Right renal cortex interstitium (tissue), 3 donors: ENCODE data around the gene ERC1. TPM values are rescaled to one million over a fixed set of nuclear protein-coding genes. Genes with fewer than 3 reads are reported as not detected.
"Not testable (repeated sequence)": the region's sequence is repeated elsewhere in the genome, so short reads cannot be mapped to it uniquely, and the experiment has no call there.

Experiments used
- DNase-seq, 3 donors: peaks; one replicate each; pipeline ENCODE4 v3.0.0-alpha.2; 2013; ENCODE audit warnings: low read depth in 3 of 3, low spot score in 2 of 3
- polyA plus RNA-seq, 3 donors: library from polyadenylated mRNA; unstranded; fragments of 120-200 nt; gene quantifications; one replicate each; pipeline ENCODE4 v1.2.1, GENCODE V29; 2013; ENCODE audit not compliant: insufficient read length in 3 of 3

ERC1 gene
- polyA plus RNA-seq, 3 donors, result 39.5 to 44.9 (median 40.3) TPM

DNA sequence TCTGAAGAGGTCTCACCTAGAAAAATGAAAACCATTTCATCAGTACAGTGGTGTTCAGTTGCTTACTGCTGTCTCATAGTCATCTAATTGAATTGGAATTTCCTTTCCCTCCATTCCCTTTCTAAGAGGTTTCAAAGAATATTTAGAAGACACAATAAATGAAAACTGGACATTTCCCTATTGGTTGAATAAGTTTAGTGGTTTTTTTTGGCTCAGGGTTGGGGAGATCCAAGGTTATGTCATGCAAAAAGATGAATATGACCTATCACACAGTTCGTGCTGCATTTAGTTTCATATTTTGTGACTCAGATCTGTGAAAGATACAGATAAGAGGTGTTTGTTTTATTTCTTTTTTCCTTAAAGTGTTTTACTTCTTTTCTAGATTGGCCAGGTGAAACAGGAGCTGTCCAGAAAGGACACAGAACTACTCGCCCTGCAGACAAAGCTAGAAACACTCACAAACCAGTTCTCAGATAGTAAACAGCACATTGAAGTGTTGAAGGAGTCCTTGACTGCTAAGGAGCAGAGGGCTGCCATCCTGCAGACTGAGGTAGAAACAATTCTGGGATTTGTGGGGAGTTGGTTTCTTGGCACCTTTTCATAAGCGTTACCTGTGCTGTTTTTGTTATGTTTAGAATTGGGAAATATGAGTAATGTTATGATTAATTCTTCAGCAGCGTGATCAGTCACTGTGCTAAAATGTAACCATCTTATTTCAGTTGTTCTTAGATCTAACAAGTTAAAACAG, 124.6 kb downstream of the ERC1 start:
- no peak for DNase-seq

DNA sequence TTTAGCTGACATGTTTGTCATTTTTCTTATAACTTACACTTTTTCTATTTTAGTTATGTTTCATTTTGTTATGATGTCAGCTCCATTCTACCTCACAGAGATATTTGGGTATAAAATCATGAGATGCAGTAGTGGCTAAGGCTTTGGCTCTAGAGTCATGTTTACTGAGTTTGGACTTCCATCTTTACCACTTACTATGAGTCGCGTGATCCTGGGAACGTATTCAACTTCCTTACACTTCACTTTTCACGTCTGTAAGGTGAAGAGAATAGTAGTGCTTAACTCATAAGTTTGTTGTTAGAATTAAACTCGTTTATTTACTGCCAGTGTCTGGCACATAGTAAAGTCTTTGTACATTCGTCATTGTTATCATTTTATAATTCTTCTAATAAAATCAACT, 126.3 kb downstream of the ERC1 start:
- no peak for DNase-seq

DNA sequence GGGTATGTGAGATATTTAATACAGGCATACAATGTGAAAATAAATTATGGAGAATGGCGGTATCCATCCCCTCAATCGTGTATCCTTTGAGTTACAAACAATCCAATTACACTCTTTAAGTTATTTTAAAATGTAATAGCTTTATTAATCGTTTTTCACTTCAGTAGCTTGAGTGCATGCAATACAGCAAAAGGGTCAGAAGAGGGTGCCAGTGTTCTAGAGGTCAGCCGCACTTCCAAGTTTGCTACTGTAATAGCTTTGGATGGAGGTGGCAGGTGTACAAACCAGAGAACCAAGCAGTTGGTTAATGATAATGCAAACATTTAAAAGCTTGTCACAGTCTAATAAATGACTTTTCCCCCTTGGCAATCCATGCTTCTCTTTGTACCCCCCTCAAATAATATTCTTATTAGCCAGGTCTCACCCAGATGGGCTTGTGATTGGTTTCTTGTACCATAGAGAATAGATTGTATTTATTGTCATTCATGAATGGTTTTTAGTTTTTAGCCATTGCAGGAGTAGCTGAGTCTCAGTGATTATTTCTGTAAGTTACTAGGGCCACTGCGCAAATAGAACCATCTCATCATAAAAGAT, 127.0 kb downstream of the ERC1 start:
- peak; percentile 56 to 65 (median 59) for DNase-seq

DNA sequence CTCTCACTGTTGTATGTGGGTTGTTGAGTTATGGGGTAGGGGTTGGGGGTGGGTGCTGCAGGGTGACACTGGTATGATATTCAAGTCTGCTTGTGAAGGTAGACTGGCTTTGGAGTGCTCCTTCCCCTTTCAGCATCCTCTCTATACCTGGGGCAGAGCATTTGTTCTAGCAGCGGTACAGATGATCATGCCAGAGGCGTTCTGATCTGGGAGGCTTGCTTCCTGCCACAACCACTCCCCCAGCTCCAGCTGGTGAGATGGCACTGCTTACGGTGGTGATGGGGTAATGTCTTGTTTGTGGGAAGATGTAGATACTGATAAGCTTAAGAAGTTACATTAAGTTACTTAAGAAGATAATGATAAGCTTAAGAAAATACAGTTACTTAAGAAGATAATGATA, 131.8 kb downstream of the ERC1 start:
- DNase-seq, result no peak

DNA sequence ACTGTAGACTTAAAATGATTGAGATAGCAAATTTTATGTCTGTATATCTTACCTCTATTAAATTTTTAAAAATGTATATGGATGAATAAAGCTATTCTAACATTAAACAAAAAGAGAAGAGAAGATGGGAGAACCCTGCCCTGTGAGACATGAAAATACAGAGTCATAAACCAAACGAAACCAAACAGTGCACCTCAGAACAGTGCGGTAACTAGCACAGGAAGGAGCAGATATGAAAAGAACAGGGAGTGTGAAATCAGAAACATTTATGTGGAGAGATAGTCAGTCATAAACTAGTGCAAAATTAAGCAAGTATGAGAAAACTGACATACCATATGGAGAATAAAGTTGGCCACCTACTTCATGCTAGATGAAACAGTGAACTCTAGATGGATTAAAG, 135.1 kb downstream of the ERC1 start:
- DNase-seq, result no peak

DNA sequence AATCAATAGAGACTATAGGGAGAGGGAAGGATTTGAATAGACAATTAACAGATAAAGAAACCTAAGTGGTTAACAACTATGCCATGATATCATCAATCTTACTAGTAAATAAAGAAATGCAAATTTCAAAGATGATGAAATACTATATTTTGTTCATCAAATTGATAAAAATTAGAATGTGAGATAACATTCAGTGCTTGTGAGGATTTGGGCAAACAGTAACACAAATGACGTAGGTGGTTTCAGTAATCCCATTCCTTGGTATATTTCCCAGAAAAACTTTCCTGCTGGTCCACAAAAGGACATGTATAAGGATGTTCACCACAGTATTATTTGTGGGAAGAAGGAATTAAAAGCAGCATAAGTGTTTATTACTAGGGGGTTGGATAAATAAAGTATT, 136.0 kb downstream of the ERC1 start:
- no peak for DNase-seq

DNA sequence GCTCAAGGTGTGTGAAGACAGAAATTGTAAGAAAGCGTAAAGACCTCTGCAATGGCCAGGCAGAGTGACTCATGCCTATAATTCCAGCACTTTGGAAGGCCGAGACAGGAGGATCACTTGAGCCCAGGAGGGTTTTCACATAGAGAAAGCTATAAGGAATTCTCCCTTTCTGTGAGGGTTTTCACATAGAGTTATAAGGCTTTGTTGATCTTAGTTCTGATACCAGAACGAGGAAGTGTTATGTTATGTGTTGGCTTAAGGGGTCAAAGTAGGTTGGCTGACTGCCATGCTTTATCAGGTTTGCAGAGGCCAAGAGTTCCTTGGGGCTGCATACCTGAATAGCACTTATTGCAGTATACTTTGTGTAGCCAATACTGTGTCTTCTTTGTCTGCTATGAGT, 139.1 kb downstream of the ERC1 start:
- no peak for DNase-seq

DNA sequence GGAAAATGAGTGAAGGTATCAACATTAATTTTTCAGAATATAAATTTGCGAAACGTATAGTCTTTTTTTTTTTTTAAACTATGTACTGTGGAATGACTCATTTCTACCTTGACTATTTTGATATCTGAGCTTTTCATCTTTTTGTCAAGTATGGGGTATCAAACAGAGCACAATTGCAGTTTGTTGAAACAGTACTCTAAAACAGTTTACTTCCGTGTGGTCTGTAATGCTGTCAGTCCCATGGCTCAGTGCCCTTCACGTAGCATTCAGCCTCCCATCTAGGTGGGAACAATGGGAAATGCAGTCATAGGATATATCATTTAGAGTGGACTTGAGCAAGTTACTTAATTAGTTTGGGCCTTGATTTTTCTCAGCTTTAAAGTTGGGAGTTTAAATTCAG, 139.5 kb downstream of the ERC1 start:
- DNase-seq, result no peak

DNA sequence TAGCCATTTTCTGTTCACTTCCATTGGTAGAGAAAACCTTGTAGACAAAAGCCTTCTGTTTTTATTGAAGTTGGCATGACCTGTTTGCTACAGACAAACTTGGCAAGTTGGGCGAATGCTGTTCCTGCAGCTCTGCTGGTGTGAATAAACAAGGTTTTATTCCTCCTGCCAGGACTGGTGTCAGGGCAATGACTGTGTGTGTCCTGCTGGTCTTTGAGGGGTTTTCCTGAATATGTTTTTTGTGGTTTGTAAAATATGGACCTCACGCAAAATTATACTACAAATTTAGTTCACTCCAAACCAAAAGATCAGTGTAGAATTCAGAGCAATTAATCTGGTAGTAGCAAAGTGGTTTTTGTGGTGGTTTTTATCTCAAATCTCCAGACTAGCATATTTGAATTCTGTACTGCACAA, 140.8 kb downstream of the ERC1 start:
- DNase-seq, result no peak

DNA sequence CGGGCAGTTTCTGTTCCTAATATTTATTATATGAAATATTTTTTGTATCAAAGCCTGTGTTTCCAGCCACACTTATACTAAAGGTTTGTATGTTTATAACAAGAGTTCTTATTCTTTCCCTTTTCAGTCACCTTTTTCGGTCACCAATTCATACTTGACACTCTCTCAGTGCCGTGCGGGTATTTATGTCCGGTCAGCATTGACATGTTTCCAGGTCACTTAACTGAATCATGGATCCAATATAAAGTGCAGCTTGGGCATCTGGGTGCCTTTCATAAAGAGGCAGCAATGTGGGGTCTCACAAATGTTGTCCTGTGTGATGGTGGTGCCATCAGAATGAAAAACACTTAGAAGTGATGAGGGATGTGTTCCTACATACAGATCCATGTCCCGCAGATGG, 141.3 kb downstream of the ERC1 start:
- DNase-seq, result no peak

DNA sequence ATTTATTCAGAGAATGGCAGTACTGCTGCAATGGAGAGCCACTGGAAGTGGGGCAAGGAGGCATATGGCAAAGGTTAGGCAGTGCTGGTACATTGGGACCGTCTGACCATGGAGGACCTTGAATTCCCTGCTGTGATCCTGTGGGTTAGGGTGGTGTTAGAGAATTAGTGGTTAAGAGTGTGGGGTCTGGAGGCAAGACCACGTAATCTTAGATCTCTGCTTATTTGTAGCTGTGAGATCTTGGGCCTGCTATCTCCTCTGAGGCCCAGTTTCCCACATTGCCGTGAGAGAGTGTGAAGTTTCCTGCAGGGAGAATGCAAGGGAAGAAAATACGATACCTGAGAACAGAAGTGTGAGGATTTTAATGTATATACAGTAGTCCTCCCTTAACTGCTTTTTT, 147.7 kb downstream of the ERC1 start:
- DNase-seq, result no peak

DNA sequence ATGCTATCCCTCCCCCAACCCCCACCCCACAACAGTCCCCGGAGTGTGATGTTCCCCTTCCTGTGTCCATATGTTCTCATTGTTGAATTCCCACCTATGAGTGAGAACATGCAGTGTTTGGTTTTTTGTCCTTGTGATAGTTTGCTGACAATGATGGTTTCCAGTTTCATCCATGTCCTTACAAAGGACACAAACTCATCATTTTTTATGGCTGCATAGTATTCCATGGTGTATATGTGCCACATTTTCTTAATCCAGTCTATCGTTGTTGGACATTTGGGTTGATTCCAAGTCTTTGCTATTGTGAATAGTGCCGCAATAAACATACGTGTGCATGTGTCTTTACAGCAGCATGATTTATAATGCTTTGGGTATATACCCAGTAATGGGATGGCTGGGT, 155.7 kb downstream of the ERC1 start:
- DNase-seq, result not testable (repeated sequence)

DNA sequence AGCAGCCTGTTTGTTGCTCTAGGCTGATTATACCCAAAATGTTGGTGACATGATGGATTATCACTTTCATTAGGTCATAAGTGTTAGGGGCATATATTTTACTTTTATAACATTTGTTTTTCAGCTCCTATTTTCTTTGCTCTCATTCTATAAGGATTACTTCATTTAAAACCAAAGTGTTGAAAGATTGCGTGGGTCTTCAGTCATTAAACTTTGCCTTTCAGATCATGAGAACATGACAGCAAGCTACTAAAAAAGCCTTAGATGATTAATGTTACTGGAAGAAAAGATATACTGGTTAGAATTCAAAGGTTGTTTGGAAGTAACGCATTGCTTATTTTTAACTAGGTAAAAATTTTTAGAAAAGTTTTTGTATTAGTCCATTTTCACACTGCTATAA, 156.8 kb downstream of the ERC1 start:
- no peak for DNase-seq

DNA sequence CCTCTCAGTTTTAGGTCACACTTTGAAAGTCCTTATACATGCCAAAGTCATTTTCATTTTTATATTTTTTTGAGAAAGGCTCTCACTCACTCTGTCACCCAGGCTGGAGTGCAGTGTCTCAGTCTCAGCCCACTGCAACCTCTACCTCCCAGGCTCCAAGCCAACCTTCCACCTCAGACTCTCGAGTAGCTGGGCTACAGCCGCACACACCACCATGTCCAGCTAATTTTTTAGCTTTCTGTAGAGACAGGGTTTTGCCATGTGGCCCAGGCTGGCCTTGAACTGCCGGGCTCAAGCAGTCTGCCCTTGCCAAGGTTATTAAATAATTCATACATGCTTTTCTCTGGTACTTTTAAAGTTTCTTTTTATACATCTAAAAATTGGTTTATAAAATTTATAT, 166.0 kb downstream of the ERC1 start:
- DNase-seq, result no peak

DNA sequence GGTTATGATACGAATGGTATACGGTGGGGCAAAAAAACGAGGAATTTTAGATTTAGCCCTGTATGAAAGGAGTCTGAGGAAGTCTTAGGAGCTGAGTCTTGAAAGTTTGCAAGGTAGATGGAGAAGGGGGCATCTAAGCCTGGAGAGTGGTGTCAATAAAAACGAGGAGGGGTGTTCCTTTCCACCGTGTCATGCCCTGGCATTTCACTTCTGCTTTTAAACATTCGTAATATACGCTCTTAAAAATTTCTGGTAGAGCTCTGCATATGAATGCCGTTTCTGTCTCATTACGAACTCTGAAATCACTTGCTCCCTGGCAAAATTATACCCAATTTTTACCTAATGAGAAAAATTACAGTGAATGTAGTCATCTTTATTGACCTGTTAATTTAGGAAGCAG, 170.2 kb downstream of the ERC1 start:
- no peak for DNase-seq

DNA sequence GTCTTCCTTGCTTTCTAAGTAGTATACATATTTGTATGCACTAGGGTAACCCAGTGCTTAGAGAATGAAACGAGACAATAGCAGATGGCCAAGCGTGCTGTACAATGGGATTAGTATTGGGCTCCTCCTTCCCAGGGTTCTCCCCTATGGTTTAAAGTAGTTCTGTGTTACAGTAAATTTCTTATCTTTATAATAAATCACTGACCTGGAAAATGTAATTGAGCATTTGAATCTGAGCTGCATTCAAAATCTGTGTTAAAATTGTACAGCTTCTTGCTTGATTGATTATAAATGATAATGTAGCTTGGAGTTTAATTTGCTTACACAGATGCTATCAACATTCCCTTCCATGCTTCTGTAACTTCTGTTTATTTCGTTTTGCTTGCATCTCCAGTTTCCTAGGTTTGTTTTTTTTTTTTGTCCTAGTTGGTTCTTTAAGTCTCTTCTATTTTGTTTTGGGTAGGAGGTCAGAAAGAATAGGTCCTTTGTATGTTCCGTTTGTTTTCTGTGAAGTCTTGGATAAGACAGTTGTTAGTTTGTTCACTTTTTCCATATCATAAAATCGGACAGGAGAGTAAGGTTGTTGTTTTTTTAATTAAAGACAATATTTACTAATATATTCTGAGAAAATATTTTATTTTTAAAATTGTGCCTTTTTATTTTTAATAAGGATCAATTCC, 171.2 kb downstream of the ERC1 start:
- no peak for DNase-seq

DNA sequence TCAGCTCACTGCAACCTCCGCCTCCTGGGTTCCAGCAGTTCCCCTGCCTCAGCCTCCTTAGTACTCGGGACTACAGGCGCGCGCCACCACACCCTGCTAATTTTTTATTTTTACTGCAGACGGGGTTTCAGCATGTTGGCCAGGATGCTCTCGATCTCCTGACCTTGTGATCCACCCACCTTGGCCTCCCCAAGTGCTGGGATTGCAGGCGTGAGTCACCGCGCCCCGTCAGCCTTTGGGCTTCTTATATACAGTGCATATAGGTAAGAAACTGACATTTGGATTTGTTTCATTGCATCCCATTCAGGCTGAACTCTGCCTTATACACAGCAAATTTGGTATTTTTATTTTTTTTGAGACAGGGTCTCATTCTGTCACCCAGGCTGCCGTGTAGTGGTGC, 176.8 kb downstream of the ERC1 start:
- DNase-seq, result no peak

DNA sequence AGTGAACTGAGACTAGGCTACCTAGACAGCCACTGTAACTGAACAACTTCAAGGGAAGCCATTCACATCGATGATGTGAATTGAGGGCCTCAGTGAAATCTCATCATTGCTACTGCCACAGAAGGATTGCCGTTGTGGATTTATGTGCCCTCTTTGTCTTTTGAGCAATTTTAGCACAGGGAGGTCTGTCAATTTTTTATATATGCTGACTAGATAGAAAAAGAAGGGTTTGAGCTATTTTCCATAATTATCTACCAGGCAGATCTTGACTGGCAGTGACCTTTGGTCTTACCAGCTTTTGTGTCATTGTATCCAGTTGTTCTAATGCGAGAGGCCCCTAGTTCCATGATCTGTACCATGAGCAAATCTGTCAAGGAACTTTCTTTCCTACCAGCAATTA, 179.4 kb downstream of the ERC1 start:
- DNase-seq, result no peak

DNA sequence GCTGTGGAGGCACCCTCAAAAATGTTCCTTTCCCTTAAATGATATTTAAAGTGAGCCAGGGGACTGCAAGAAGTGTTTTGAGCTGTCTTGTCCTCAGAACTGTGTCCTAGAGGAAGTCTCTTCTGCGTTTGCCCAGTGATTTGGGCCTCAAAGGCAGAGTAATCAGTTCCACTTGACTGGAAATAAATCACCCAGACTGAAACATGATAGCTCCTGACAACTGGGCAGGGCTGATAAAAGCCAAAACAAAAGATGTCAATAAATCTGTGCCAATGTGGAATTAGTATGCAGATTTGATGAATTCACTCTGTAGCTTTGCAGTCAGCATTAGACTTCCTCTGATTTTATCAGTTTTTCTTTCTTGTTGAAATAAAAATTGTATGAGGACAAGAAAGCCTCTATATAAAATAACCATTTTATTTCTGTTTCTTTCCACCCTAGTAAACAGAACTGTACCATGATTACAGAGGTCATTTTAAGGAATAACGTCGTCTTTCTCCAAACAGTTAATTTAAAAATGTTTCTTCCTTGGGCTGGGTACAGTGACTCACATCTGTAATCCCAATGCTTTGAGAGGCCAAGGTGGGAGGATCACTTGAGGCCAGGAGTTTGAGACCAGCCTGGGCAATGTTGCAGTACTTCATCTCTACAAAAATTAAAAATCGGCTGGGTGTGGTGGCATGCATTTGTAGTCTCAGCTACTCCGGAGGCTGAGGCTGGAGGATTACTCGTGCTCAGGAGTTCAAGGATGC, 180.8 kb downstream of the ERC1 start:
- peak; percentile 25 to 53 (median 40) for DNase-seq

DNA sequence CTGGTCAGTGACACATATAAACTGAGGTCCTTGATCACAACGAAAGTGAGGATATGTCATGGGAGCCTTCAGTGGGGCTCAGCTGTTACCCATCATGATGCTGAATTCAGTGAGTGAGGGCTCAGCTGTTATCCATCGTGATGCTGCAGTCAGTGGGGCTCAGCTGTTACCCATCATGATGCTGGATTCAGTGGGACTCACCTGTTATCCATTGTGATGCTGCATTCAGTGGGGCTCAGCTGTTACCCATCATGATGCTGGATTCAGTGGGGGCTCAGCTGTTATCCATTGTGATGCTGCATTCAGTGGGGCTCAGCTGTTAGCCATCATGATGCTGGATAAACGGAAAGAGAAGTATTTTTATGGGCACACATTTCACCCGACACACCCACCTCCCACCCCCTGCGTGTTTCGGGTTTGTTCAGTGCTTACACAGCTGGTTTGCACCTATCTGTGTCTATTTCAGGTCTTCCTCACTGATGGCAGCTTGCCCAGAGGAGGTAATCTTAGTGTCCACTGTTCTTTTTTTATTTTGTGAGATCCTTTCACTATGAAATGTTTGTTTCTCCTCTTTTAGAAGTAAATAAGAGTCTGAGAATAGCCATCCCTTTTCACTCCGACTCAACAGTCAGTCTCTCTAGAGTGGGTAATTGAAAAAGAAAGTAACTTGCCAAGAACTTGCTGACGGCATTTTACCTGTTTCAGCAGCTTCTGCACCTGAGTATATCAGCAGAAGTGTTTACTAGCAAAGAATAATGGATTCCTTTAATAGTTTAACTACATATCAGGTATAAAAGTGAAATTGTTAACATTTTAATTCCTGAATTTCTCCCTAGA, 183.0 kb downstream of the ERC1 start:
- no peak for DNase-seq

DNA sequence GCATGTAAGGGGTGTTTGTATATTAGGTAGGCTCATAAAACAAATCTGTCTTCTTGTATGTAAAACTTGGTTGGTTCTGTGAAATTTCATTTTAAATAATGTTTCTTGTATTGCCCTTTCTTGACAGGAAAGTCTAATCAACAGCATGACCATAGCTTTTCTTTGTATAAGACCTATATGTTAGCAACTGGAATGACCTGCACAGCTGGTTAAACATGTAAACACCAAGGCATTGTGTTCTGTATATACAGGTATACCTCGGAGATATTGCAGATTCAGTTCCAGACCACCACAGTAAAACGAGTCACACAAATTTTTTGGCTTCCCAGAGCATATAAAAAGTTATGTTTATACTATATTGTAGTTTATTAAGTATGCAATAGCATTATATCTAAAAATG, 183.6 kb downstream of the ERC1 start:
- no peak for DNase-seq
